Lower leg skin (tissue), 3 donors: ENCODE results near the gene TRIP10.

Source experiments
- CTCF ChIP-seq, 3 donors: fragments of 450-650 bp; IDR thresholded peaks; one replicate each; pipeline ENCODE4 v1.5.1; 2016; ENCODE audit warnings: antibody characterized with exemption in 3 of 3, mild to moderate bottlenecking in 3 of 3, moderate library complexity in 2 of 3
- POLR2A ChIP-seq, 2 donors: fragments of 450-650 bp; IDR thresholded peaks; one replicate each; pipeline ENCODE4 v1.6.1; 2016 to 2017; ENCODE audit warnings: antibody characterized with exemption in 2 of 2, mild to moderate bottlenecking in 1 of 2, moderate library complexity in 1 of 2

DNA sequence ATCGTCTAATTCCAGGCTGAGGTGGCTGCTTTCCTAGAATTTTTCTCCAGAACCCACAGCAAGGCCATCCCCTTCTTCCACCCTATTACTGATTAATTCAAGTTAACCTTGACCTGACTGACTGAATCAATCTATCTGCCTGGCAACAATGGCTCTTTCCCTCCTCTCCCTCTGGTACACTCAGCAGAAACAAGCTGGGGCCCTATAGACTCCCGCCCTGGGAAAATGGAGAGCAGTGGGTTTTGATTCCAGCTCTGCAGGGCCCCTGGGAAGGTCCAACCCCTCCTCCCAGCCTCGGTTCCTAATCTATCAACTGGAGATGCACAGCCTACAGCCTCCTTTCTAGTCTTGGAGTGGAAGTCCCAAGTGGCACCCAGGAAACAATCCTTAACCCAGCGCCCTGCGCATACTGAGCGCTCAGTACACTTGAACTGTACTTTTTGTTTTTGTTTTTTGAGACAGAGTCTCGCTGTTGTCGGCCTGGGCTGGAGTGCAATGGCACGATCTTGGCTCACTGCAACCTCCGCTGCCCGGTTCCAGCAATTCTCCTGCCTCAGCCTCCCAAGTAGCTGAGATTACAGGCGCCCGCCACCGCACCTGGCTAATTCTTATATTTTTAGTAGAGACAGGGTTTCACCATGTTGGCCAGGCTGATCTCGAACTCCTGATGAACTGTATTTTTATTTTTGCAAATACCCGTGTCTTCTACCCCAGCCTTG, 13.8 kb upstream of the TRIP10 start:
- TF ChIP-seq CTCF (IDR thresholded peaks at IDR 0.05) (no peak), POLR2A (IDR thresholded peaks at IDR 0.05) (no peak)
